Endometrial microvascular endothelial cells (primary cell): ENCODE data around the gene GGCT. TPM values are rescaled to one million over a fixed set of nuclear protein-coding genes. Genes with fewer than 3 reads are reported as not detected.
"Not testable (repeated sequence)": the region's sequence is repeated elsewhere in the genome, so short reads cannot be mapped to it uniquely, and the experiment has no call there.

ENCODE experiments used
- in situ Hi-C: cut with HindIII; loops from 2 replicates; pipeline ENCODE4 v1.10.0; 2017; ENCODE audit warnings: low sequenced_read_pairs, low pct_unique_long_range_greater_than_20kb; ENCODE audit errors: inconsistent ontology term
- total RNA-seq: library from RNA; depleted of rRNA; stranded (reverse); fragments of >200 nt; gene quantifications from one replicate; pipeline ENCODE4 v1.2.3, GENCODE V29; 2015; ENCODE audit errors: inconsistent ontology term

The GGCT gene
- total RNA-seq, 1 donor from 2014 or later, result 48.0 TPM

DNA sequence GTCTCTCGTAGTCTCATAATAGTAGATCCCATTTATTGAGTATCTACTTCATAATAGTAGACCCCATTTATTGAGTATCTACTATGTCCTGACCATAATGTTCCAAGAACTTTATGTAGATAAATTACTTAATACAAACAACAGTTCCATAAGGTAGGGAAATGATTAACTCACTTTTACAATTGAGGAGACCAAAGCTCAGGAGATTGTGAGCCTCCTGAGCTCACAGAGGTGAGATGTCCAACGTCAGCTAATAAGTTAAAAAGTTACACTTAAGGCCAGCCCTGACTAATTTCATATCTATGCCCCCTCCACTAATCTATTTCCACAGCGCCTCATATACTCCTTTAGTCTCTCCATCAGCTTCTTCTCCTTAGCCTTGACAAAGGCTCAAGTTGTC, 17.5 kb upstream of the GGCT start:
- in situ Hi-C loops, result no loop called here

DNA sequence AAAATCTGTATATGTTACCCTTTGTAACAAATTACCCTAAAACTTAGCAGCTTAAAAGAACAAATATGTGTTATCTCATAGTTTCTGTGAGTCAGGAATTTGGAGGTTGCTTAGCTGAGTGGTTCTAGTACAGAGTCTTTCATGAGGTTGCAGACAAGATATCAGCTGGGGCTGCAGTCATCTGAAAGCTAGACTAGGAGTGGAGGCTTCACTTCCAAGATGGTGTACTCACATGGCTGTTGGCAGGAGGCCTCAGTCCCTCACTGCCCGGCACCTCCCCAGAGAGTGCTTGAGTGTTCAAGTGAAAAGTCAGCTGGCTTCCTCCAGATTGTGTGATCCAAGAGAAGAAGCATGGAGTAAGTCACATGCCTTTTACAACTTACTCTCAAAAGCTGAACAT, 16.9 kb upstream of the GGCT start:
- in situ Hi-C loops, result no loop called here

DNA sequence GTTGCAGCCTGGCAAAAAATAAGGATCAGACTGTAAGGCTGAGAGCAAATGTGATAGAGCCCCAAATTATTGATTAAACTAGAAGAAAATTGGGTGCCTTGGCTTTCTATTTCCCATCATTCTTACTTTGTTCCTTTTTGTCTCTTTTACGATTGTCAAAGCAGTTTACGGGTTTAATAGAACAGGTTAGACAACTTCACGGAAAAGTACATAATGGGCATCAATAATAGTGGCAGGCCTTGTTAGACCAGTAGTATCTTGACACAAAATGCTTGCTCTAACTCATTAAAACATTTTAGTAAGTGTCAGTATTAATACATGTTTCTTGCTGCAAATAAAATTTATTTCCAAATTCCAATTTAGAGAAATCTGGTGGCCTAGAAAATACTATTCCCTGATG, 14.5 kb upstream of the GGCT start:
- in situ Hi-C loops, result no loop called here

DNA sequence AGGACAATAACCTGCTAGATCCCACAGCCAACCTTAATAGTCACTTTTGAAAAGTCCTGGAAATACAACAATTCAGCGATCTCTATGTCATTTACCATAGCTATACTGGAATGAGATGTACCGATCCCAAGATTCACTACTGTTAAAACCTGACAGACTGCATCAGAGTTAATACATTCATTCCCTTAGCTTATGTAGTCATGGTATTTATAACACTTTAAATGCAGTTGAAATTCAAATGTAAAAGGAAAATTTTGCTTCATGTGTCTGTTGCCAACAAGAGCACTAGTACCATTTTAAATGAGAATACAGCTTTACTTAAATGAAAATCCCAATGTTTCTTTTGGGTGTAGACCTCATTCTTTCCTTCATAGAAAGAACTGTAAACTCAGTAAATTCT, 11.1 kb upstream of the GGCT start:
- in situ Hi-C loops, result no loop called here

DNA sequence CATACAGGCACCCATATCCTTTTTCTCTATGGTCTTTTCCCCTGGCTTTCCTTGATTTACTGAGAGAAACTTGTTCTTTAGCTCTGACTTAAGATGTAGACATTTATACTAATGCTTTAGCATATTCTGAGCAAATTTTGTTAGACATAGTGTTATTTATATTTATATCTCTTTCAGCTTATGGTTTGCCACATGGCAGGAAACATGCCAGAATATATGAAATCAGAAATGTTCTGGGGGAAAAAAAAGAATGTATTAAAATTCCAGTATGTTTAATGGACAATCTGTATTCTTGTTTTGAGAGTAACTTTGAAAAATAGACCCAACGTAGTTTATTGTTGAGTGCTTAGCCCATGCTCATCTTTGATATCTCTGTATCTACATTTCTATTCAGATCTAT, 10.1 kb upstream of the GGCT start:
- in situ Hi-C loops, result no loop called here

DNA sequence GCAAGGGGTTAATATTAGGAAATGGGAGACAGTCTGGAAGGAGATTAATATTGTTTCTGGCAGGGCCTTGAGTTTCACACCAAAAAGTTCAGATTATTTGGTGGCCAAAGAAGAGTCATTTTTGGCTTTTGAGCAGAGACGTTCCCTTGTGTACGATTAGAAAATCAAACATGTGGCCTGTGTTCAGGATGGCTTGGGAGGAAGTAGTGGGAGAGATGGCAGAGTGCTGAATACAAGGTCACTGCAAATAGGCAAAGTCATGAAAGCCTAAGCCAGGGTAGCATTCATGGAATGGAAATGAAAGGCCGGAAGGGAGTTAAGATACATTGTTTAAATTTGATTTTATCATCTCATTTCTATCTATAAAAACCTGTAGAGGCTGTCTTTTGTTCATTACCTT, 9.5 kb upstream of the GGCT start:
- in situ Hi-C loops, result no loop called here

DNA sequence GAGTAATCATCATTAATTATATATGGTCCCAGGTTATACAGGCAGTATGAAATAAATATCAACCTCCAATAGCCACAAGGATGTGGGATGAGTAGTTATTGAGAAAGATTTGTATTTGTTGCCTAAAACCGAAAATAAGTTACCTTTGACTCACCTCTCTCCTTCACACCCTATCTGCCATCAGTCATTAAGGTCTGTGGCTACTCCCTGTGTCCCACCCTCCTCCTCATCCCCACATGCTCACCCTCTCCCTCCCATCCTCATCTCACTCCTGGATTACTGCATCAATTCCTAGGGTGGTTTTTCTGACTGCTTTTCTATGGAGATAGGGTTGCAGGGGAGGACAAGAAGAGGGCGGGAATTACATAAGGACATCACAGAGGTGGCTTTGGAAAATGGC, 9.1 kb upstream of the GGCT start:
- in situ Hi-C loops, result no loop called here

DNA sequence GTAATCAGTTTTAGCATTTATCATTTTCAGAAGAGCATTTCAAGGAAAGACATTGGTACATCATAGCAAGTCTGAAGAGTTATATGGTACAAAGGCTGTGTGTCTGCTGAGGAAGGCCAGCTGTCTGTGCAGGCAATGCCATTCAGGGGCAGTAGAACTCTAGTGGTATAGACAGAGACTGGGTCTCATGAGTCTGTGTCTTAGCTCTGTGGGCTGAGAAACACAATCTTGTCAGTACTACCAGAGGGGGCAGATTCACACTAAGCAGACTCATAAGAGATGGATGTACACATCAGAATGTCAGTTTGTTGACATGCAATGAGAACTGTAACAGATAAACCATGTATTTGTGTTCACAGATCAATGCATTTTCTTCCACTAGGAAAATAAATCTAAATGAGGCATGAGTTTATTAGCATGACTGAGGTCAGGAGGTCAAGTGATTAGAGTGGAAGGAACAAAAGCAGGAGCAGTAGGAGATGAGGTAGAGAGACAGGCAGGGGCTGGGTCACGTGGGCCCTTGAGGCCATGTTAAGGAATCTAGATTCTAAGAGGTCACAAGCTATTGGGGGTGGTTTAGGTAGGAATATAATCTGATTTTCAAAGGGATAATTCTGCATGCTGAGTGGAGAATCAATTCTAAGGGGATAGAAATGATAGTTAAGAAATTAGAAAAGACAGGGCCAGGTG, 7.5 kb upstream of the GGCT start:
- in situ Hi-C loops, result no loop called here

DNA sequence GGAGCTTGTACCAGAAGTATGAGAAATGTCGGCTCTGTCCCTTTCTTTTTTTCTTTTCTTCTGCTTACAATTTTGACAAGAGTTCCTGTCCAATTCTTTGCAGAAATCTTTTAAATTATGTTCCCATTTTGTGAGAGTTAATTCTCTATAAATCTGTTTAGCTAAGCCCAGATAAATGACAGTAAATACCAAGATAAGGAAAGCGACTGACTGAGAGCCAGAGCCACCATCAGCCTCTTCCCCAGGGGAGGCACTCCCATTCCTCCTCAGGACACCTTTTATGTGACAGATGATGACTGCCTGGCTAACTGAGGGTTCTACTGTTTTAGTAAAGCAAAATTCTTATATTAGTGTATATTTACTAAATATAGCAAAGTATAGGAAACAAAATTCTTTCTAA, 6.9 kb upstream of the GGCT start:
- in situ Hi-C loops, result no loop called here

DNA sequence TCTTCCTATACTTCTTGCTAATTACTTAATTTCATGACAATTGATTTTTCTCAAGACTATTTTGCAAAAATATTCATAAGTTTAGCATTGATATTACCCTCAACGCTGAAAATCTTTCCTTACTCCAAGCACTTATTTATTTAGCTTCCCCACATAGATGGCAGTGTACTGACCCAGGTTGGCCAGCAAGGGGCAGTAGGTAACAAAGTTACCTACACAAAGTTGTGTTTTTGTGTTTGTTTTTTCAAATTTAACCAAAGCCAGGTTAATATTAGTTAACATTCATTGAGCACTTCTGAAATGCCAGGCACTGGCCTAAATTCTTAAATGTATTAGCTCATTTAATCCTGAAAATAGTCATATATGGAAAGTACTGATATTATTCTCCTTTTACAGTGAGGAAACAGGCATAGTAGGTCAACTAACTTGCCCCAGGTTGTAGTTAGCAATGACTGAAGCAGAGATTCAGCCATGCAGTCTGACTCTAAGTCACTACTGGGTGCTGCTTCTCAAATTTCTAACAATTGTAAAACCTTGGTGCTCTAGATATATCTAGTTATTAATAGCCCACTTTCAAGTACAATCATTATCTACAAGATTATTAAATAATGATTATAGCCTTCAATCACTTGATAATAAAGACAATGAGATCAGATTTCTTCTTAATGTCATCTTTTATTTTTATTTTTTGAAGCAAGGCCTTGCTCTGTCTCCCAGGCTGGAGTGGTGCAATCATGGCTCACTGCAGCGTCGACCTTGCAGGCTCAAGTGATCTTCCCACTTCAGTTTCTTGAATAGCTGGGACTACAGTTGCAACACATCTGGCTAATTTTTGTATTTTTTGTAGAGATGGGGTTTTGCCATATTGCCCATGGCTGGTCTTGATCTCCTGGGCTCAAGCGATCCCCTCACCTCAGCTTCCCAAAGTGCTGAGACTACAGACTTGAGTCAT, 5.8 kb upstream of the GGCT start:
- in situ Hi-C loops, result no loop called here

DNA sequence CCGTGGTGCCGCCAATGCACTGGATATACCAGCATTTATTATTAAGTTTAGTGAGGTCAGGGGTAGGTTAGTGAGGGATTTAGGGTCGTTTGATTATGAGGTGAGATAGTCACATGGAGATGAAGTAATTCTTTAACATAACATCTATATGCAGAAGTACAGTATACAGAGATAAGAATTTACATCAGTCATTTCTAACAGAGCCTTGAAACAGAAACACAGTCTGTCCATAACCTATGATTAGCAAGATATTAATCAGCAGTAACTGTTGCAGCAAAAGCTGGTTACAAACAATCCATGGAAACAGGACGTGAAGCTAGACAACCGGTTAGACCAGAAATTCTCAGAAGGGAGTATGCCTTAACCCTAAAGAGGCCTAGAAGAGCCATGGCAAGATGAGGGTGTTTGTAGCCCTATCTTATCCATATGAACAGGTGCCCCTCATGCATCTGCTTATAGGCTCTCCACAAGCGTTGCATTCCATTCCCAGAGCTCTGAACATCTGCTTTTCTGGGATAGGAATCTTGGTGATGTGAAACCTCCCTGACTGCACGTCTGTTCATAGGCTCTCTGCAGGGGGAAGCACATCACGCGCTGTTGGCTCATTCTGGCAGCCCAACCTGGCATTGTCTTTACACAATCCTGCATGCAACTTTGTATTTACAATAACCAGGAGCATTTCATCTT, 4.7 kb upstream of the GGCT start:
- in situ Hi-C loops, result not testable (repeated sequence)

DNA sequence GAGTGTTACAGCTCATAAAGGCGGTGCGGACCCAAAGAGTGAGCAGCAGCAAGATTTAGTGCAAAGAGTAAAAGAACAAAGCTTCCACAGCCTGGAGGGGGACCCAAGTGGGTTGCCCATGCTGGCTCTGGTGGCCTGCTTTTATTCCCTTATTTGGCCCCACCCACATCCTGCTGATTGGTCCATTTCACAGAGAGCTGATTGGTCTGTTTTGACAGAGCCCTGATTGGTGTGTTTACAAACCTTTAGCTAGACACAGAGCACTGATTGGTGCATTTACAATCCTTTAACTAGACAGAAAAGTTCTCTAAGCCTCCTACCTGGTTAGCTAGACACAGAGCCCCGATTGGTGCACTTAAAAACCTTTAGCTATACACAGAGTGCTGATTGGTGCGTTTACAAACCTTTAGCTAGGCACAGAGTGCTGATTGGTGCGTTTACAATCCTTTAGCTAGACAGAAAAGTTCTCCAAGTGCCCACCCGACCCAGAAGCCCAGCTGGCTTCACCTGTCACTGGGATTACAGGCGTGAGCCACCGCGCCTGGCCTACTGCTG, 2.8 kb upstream of the GGCT start:
- in situ Hi-C loops, result not testable (repeated sequence)

DNA sequence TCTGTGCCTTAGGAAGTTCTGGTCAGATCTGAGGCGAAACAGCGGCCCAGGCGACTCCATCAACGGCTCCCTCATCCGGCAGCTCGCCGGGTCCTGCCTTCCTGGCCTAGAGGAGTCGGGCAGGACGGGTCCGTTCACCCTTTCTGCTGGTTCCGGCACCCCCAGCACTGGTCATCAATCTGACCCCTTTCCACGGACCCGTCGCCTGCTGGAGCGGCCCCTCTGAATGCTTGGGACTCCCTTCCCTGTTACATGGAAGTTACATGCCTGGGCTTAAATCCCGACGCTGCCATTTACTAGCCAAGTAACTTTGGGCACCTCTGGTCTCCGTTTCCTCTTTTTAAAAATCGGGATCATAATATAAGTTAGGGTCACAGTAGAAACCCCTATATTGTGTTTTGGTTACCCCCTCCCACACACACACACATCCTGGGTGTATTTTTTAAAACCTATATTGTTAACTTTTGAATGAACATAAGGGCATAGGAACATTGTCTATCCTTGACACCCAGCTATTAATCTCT, 607 bp upstream of the GGCT start:
- in situ Hi-C loops, result no loop called here

DNA sequence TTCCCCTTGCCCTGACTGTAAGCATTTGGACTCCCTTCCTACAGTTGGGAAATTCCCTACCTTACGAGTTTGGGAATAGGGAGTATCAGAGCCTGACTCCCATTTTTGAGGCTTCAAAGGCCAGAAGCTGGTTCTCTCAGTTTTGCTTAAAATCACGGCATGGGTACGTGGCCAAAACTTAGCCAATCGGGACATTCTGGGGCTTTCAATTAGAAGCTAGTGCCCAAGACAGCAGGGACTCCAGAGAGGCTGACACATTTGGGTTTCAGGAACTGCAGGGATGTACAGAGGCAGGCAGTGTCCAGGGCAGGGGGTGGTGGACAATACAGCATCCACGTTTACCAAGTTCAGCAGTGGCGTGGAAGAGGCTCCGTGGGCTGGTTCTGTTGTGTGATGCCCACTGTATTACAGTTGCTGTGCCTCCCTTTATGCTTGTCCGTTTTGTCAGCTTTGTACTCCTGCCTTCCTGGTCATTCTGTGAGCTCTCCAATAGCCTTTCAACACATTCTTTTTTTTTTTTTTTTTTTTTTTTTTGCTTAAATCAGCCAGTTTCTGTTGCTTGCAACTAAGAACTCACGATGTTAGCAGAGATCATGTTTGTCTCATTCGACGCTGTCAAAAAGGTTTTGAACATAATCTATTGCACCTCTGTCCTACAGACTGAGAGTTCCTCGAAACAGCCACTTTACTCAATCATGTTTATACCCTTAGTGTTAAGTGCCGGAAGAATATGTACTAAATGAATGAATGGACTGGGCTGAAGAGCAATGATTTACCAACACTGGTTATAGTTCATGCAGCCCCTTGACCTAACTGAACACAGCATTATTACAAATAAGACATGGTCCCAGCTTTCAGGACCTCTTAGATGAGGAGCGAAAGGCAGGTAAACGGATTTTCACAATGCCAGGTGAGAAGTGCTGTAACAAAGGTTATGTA, 1.1 kb downstream of the GGCT start:
- in situ Hi-C loops, result no loop called here

DNA sequence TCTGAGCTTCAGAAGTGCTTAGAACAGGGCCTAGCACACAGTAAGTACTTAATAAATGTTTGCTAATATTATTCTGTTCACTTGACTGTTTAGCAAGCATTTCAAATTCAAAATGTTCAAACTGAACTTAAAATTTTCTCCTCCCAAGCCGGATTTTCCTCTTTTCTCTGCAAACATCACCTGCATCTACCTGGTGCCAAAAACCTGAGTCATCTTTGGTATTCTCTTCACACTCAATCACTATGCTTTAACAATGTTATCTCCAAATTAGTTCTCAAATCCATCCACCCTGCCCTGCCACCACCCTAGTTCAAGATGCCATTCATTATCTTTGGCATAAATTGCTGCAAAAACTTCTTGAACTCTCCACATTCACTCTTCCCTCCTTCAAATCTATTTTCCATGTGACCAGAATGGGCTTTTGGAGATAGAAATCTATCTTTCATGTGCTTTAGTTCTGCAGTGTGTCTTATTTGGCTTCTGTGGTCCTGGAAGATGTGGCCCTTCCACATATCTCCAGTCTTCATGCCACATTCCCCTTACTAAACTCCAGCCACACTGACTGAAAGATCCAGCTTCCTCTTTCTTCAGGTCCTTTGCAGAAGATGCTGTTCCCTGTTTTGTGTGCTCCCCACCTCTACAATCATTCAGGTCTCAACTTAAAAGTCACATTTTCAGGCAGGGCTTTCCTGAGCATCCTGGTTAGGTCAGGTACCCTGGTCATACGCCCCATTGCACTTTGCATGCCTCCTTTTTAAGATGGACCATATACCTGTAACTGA, 2.0 kb downstream of the GGCT start:
- in situ Hi-C loops, result no loop called here

DNA sequence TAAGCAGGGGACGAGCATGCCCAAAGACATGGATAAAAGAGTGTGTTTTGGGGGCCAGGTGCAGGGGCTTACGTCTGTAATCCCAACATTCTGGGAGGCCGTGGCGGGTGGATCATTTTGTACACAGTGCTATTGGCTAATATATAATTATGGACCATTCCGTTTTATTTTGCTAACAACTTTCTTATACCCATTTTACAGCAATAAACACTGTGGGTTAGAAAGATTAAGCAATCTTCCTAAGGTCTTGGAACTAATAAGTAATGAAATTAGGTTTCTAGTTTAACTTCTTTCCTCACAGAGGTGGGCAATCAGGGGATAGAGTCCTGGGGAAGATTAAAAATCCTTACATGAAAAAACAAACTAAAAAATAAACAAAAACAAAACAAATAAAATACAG, 3.4 kb downstream of the GGCT start:
- in situ Hi-C loops, result no loop called here

DNA sequence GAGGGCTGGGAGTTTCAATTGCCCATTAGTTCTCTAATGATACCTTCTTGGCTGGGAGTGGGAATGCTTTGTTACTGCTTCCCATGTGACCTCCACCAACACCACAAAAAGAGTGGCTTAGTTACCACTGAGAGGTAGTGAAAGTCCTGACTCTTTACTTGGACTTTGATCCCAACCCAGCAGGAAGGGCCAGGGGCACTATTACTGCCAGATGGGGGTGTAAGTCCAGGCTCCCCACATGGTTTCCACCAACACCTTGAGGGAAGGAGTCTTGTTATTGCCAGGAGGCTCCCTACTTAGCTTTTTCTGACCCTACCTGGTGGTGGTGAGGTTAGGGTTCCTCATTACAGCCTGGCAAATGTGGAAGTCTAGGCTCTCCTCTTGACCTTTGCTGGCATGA, 11.4 kb downstream of the GGCT start:
- in situ Hi-C loops, result no loop called here

DNA sequence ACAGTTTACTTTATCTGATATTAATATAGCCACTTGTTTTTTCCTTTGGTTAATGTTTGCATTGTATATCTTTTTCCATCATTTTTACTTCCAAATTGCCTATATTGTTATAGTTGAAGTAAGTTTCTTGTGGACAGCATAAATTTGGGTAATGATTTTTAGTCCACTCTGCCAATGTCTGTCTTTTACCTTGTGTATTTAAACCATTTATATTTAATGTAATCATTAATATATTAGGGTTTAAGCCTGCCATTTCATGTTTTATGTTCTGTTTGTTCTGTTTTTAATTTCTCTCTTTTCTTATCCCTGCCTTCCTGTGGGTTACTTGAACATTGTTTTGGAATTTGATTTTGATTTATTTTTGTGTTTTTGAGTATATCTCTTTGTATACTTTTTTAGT, 13.2 kb downstream of the GGCT start:
- in situ Hi-C loops, result no loop called here
